Effector memory CD8-positive, alpha-beta T cell (primary cell): ENCODE measurements around the gene GPR83.

Experiments used
- ATAC-seq: fragments of 150-1000 bp; cut with Tn5 transposase; replicated peaks from 2 replicates; pipeline ENCODE4 v1.10.0; 2021; ENCODE audit warnings: mild to moderate bottlenecking, moderate library complexity
- DNase-seq, 3 experiments: peaks; one replicate each; pipeline ENCODE4 v3.0.0; 2021
- H3K27ac Mint-ChIP-seq, 2 donors: one replicate each; pipeline ENCODE4 v1.8.0; 2022; ENCODE audit warnings: mild to moderate bottlenecking in 2 of 2, mixed read lengths in 2 of 2, moderate library complexity in 2 of 2
- H3K27me3 Mint-ChIP-seq, 2 donors: one replicate each; pipeline ENCODE4 v1.8.0; 2022; ENCODE audit warnings: mixed read lengths in 2 of 2
- H3K36me3 Mint-ChIP-seq: one replicate; pipeline ENCODE4 v1.8.0; 2022; ENCODE audit warnings: mild to moderate bottlenecking, moderate library complexity, mixed read lengths; ENCODE audit not compliant: insufficient read depth
- H3K4me1 Mint-ChIP-seq, 2 donors: one replicate each; pipeline ENCODE4 v1.8.0; 2022; ENCODE audit warnings: low read depth in 2 of 2, mixed read lengths in 2 of 2
- H3K4me3 Mint-ChIP-seq, 2 donors: one replicate each; pipeline ENCODE4 v1.8.0; 2022; ENCODE audit warnings: mild to moderate bottlenecking in 2 of 2, mixed read lengths in 2 of 2, moderate library complexity in 2 of 2
- H3K9me3 Mint-ChIP-seq, 2 donors: one replicate each; pipeline ENCODE4 v1.8.0; 2022; ENCODE audit warnings: mixed read lengths in 2 of 2
- total RNA-seq, 9 experiments: gene quantifications; one replicate each; lab custom pipeline; 2026; lab: John Stamatoyannopoulos, UW

The GPR83 gene
- 0 to 0.72 (median 0.30) reads per million in 9 experiments for total RNA-seq

- H3K36me3 Mint-ChIP-seq = no peaks in the 10 kb centered on the region
- no peak for ATAC-seq
- no peak for DNase-seq
- H3K9me3 Mint-ChIP-seq = peaks cover 0 to 4% of the 10 kb centered on the region in 2 donors
- no peak within 1 kb of the TSS for H3K27ac Mint-ChIP-seq
- H3K4me3 Mint-ChIP-seq = peak within 1 kb of the TSS in 1 of 2 donors; percentile 1
- H3K27me3 Mint-ChIP-seq = peaks cover 49 to 56% of the 10 kb centered on the region in 2 donors
- H3K4me1 Mint-ChIP-seq = peaks cover 6 to 9% of the 10 kb centered on the region in 2 donors
Measured at GRCh38 chr11:94400839-94401772, at the start of gene GPR83. GPR83 (minus strand) TSS chr11:94401419; CDS start chr11:94401247, 172 bp downstream.

GRCh38 chr11:94450048-94450447 lies 48.8 kb upstream of the GPR83 start:
- no peak for ATAC-seq
- Mint-ChIP-seq H3K4me3 (no peak overlapping the region), H3K4me1 (no peaks in the 10 kb centered on the region), H3K27me3 (no peaks in the 10 kb centered on the region), H3K36me3 (peaks cover 21% of the 10 kb centered on the region), H3K9me3 (no peaks in the 10 kb centered on the region), H3K27ac (no peak overlapping the region)
- no peak for DNase-seq

- Mint-ChIP-seq H3K27ac (no peak overlapping the region), H3K4me3 (no peak overlapping the region), H3K4me1 (peaks cover 0 to under 1% of the 10 kb centered on the region in 2 donors), H3K27me3 (no peaks in the 10 kb centered on the region), H3K36me3 (peaks cover 18% of the 10 kb centered on the region), H3K9me3 (no peaks in the 10 kb centered on the region)
- DNase-seq (no peak), ATAC-seq (no peak)
Measured at GRCh38 chr11:94449437-94449836, 48.2 kb upstream of the GPR83 start.

- Mint-ChIP-seq H3K9me3 (no peaks in the 10 kb centered on the region), H3K4me1 (peaks cover 0 to 5% of the 10 kb centered on the region in 2 donors), H3K36me3 (peaks cover 21% of the 10 kb centered on the region), H3K27ac (no peak overlapping the region), H3K4me3 (no peak overlapping the region), H3K27me3 (no peaks in the 10 kb centered on the region)
- DNase-seq (no peak), ATAC-seq (no peak)
Measured at GRCh38 chr11:94449029-94449428, 47.8 kb upstream of the GPR83 start.

- Mint-ChIP-seq H3K27me3 (no peaks in the 10 kb centered on the region), H3K4me3 (no peak overlapping the region)
Measured at GRCh38 chr11:94447149-94447548, 45.9 kb upstream of the GPR83 start.

GRCh38 chr11:94445641-94446040 lies 44.4 kb upstream of the GPR83 start:
- Mint-ChIP-seq H3K27me3 (no peaks in the 10 kb centered on the region), H3K4me1 (peaks cover 0 to 5% of the 10 kb centered on the region in 2 donors), H3K27ac (peak overlapping the region in 1 of 2 donors; percentile 67), H3K4me3 (no peak overlapping the region), H3K36me3 (peaks cover 28% of the 10 kb centered on the region), H3K9me3 (no peaks in the 10 kb centered on the region)
- no peak for ATAC-seq
- DNase-seq = no peak

More at GRCh38 chr11:94447149-94447548, 45.9 kb upstream of the GPR83 start:
- Mint-ChIP-seq H3K27ac (no peak overlapping the region), H3K36me3 (peaks cover 25% of the 10 kb centered on the region), H3K9me3 (no peaks in the 10 kb centered on the region), H3K4me1 (peaks cover 0 to 5% of the 10 kb centered on the region in 2 donors)
- DNase-seq = no peak
- ATAC-seq = no peak

GRCh38 chr11:94433049-94433448 lies 31.8 kb upstream of the GPR83 start:
- H3K27ac Mint-ChIP-seq = no peak overlapping the region
- ATAC-seq (no peak), DNase-seq (no peak)
- no peaks in the 10 kb centered on the region for H3K4me1 Mint-ChIP-seq
- no peaks in the 10 kb centered on the region for H3K9me3 Mint-ChIP-seq
- no peak overlapping the region for H3K4me3 Mint-ChIP-seq
- no peaks in the 10 kb centered on the region for H3K27me3 Mint-ChIP-seq
- H3K36me3 Mint-ChIP-seq = peaks cover 30% of the 10 kb centered on the region

GRCh38 chr11:94424662-94425061 lies 23.4 kb upstream of the GPR83 start:
- Mint-ChIP-seq H3K9me3 (no peaks in the 10 kb centered on the region), H3K27ac (no peak overlapping the region), H3K27me3 (no peaks in the 10 kb centered on the region), H3K36me3 (peaks cover 23% of the 10 kb centered on the region), H3K4me3 (no peak overlapping the region), H3K4me1 (peaks cover 2 to 23% of the 10 kb centered on the region in 2 donors)
- ATAC-seq = no peak
- no peak for DNase-seq

GRCh38 chr11:94424011-94424410 lies 22.8 kb upstream of the GPR83 start:
- no peaks in the 10 kb centered on the region for H3K9me3 Mint-ChIP-seq
- ATAC-seq (no peak), DNase-seq (no peak)
- peaks cover 2 to 23% of the 10 kb centered on the region in 2 donors for H3K4me1 Mint-ChIP-seq
- H3K4me3 Mint-ChIP-seq = no peak overlapping the region
- H3K27ac Mint-ChIP-seq = no peak overlapping the region
- no peaks in the 10 kb centered on the region for H3K27me3 Mint-ChIP-seq
- peaks cover 22% of the 10 kb centered on the region for H3K36me3 Mint-ChIP-seq

GRCh38 chr11:94423507-94423906 lies 22.3 kb upstream of the GPR83 start:
- peaks cover 2 to 23% of the 10 kb centered on the region in 2 donors for H3K4me1 Mint-ChIP-seq
- H3K27me3 Mint-ChIP-seq = no peaks in the 10 kb centered on the region
- H3K9me3 Mint-ChIP-seq = no peaks in the 10 kb centered on the region
- H3K4me3 Mint-ChIP-seq = no peak overlapping the region
- no peak overlapping the region for H3K27ac Mint-ChIP-seq
- H3K36me3 Mint-ChIP-seq = peaks cover 17% of the 10 kb centered on the region
- ATAC-seq (no peak), DNase-seq (no peak)

- Mint-ChIP-seq H3K27me3 (no peaks in the 10 kb centered on the region), H3K36me3 (peaks cover 15% of the 10 kb centered on the region), H3K27ac (peak overlapping the region in 1 of 2 donors; percentile 16), H3K9me3 (no peaks in the 10 kb centered on the region), H3K4me3 (no peak overlapping the region), H3K4me1 (peaks cover 0 to 4% of the 10 kb centered on the region in 2 donors)
- DNase-seq (no peak), ATAC-seq (no peak)
Measured at GRCh38 chr11:94418123-94418765, 17.0 kb upstream of the GPR83 start.

GRCh38 chr11:94417386-94417987 lies 16.3 kb upstream of the GPR83 start:
- Mint-ChIP-seq H3K27me3 (no peaks in the 10 kb centered on the region), H3K9me3 (no peaks in the 10 kb centered on the region), H3K4me3 (no peak overlapping the region), H3K36me3 (peaks cover 13% of the 10 kb centered on the region), H3K4me1 (peaks cover 0 to 4% of the 10 kb centered on the region in 2 donors), H3K27ac (peak overlapping the region in 1 of 2 donors; percentile 16)
- DNase-seq (no peak), ATAC-seq (no peak)

- Mint-ChIP-seq H3K27ac (no peak overlapping the region), H3K9me3 (peaks cover 5 to 25% of the 10 kb centered on the region in 2 donors), H3K27me3 (peaks cover 21 to 25% of the 10 kb centered on the region in 2 donors), H3K4me3 (no peak overlapping the region), H3K36me3 (no peaks in the 10 kb centered on the region), H3K4me1 (peaks cover 6 to 8% of the 10 kb centered on the region in 2 donors)
- no peak for DNase-seq
- ATAC-seq = no peak
Measured at GRCh38 chr11:94405062-94405833, 4.0 kb upstream of the GPR83 start.
